ENCODE measurements around the gene FARS2. TPM values are rescaled to one million over a fixed set of nuclear protein-coding genes. Genes with fewer than 3 reads are reported as not detected.

Gene FARS2
- total RNA-seq, 1 donor from 2014 or later = 8.2 TPM

GRCh38 chr6:5351552-5352210 is 90.4 kb downstream of the FARS2 start:
- H3K4me3 ChIP-seq (ENCODE audit: low read depth, low read length) = no peak overlapping the region
- H3K36me3 ChIP-seq (ENCODE audit: control insufficient read depth, insufficient read depth, low read length) = no peaks in the 10 kb centered on the region
- H3K27me3 ChIP-seq (ENCODE audit: control insufficient read depth, insufficient read depth, low read length) = no peaks in the 10 kb centered on the region
- no peak for TF ChIP-seq CTCF (IDR thresholded peaks at IDR 0.05; ENCODE audit: insufficient read depth, low read length, poor library complexity, severe bottlenecking)
- DNase-seq (ENCODE audit: low read depth) = no peak

GRCh38 chr6:5353971-5354370 is 92.7 kb downstream of the FARS2 start:
- TF ChIP-seq CTCF (IDR thresholded peaks at IDR 0.05; ENCODE audit: insufficient read depth, low read length, poor library complexity, severe bottlenecking) = no peak
- H3K36me3 ChIP-seq (ENCODE audit: control insufficient read depth, insufficient read depth, low read length) = no peaks in the 10 kb centered on the region
- H3K4me3 ChIP-seq (ENCODE audit: low read depth, low read length) = no peak overlapping the region
- no peak for DNase-seq (ENCODE audit: low read depth)
- no peaks in the 10 kb centered on the region for H3K27me3 ChIP-seq (ENCODE audit: control insufficient read depth, insufficient read depth, low read length)

- no peak overlapping the region for H3K4me3 ChIP-seq (ENCODE audit: low read depth, low read length)
- no peak for DNase-seq (ENCODE audit: low read depth)
- no peak for TF ChIP-seq CTCF (IDR thresholded peaks at IDR 0.05; ENCODE audit: insufficient read depth, low read length, poor library complexity, severe bottlenecking)
- no peaks in the 10 kb centered on the region for H3K36me3 ChIP-seq (ENCODE audit: control insufficient read depth, insufficient read depth, low read length)
- no peaks in the 10 kb centered on the region for H3K27me3 ChIP-seq (ENCODE audit: control insufficient read depth, insufficient read depth, low read length)
Observed at GRCh38 chr6:5357486-5357885, 96.2 kb downstream of the FARS2 start.

- Histone ChIP-seq H3K27me3 (ENCODE audit: control insufficient read depth, insufficient read depth, low read length) (no peaks in the 10 kb centered on the region), H3K4me3 (ENCODE audit: low read depth, low read length) (no peak overlapping the region), H3K36me3 (ENCODE audit: control insufficient read depth, insufficient read depth, low read length) (no peaks in the 10 kb centered on the region)
- DNase-seq (ENCODE audit: low read depth) = no peak
- TF ChIP-seq CTCF (IDR thresholded peaks at IDR 0.05; ENCODE audit: insufficient read depth, low read length, poor library complexity, severe bottlenecking) = no peak
Observed at GRCh38 chr6:5359417-5359816, 98.1 kb downstream of the FARS2 start.

GRCh38 chr6:5361396-5361795 is 100.1 kb downstream of the FARS2 start:
- no peak for DNase-seq (ENCODE audit: low read depth)
- no peak for TF ChIP-seq CTCF (IDR thresholded peaks at IDR 0.05; ENCODE audit: insufficient read depth, low read length, poor library complexity, severe bottlenecking)
- Histone ChIP-seq H3K27me3 (ENCODE audit: control insufficient read depth, insufficient read depth, low read length) (no peaks in the 10 kb centered on the region), H3K4me3 (ENCODE audit: low read depth, low read length) (no peak overlapping the region), H3K36me3 (ENCODE audit: control insufficient read depth, insufficient read depth, low read length) (no peaks in the 10 kb centered on the region)

Measured in kidney epithelial cell (primary cell).